ENCODE measurements around the gene SLC6A2. TPM values are rescaled to one million over a fixed set of nuclear protein-coding genes. Genes with fewer than 3 reads are reported as not detected.

SLC6A2 gene
- total RNA-seq, 1 donor from 2014 or later, result not detected

DNA sequence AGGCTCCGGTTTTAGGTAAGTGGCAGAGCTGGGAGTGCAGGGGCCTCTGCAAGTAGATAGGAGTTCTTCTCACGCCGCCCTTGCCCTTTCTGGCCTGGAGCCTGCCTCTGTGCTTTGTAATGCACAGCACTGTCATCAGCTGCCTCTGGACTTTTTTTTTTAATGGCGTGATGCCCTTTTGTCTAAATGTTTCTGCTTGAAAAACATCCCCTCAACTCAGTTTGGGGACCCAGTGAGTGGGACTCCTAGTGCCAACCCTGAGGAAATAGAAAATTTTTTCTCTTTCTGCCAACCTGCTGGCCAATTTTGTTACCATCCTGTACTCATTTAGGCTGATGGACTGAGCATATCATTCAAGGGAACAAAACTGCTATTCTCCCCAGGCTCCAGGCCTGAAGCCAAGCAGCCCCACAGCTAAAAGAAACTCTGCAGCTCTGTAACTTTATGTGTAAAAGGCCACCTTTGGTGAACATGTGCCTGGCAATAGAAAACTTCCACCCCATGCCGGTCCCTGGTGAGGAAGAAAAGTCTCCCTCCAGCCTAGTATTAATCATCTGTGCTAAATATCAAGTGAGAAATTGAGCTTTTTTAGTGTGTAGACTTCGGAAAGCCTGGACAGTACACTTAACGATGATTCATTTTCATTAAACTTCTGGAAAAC is 22.5 kb downstream of the SLC6A2 start:
- no peaks in the 10 kb centered on the region for H3K4me1 Mint-ChIP-seq (ENCODE audit: low read depth, unreplicated experiment)
- H3K27ac Mint-ChIP-seq (ENCODE audit: unreplicated experiment), result no peak overlapping the region
- H3K36me3 Mint-ChIP-seq (ENCODE audit: unreplicated experiment), result no peaks in the 10 kb centered on the region
- no peak for DNase-seq
- H3K27me3 Mint-ChIP-seq (ENCODE audit: unreplicated experiment), result no peaks in the 10 kb centered on the region
- TF ChIP-seq, protein P1, sequence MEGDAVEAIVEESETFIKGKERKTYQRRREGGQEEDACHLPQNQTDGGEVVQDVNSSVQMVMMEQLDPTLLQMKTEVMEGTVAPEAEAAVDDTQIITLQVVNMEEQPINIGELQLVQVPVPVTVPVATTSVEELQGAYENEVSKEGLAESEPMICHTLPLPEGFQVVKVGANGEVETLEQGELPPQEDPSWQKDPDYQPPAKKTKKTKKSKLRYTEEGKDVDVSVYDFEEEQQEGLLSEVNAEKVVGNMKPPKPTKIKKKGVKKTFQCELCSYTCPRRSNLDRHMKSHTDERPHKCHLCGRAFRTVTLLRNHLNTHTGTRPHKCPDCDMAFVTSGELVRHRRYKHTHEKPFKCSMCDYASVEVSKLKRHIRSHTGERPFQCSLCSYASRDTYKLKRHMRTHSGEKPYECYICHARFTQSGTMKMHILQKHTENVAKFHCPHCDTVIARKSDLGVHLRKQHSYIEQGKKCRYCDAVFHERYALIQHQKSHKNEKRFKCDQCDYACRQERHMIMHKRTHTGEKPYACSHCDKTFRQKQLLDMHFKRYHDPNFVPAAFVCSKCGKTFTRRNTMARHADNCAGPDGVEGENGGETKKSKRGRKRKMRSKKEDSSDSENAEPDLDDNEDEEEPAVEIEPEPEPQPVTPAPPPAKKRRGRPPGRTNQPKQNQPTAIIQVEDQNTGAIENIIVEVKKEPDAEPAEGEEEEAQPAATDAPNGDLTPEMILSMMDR (IDR thresholded peaks at IDR 0.05; ENCODE audit: partially characterized antibody, unreplicated experiment), result no peak
- no peak overlapping the region for H3K4me3 Mint-ChIP-seq (ENCODE audit: unreplicated experiment)
- H3K9me3 Mint-ChIP-seq (ENCODE audit: unreplicated experiment), result peaks cover 1% of the 10 kb centered on the region

DNA sequence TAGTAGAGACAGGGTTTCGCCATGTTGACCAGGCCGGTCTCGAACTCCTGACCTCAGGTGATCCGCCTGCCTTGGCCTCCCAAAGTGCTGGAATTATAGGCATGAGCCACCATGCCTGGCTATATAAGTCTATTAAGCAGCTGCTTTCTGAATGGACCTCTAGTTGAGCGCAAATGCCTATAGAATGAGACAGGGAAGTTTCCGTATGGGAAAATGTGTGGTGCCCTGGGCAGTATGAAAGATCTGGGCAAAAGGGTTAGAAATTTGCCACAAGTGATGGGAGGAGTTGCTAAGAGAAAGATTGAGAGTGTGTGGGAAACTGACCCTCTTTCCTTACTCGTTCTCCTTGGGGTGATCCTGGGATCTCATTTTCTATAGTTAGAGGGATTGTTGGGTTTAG is 26.3 kb downstream of the SLC6A2 start:
- Mint-ChIP-seq H3K27me3 (ENCODE audit: unreplicated experiment) (no peaks in the 10 kb centered on the region), H3K9me3 (ENCODE audit: unreplicated experiment) (peaks cover 1% of the 10 kb centered on the region), H3K36me3 (ENCODE audit: unreplicated experiment) (no peaks in the 10 kb centered on the region), H3K4me3 (ENCODE audit: unreplicated experiment) (no peak overlapping the region), H3K4me1 (ENCODE audit: low read depth, unreplicated experiment) (no peaks in the 10 kb centered on the region), H3K27ac (ENCODE audit: unreplicated experiment) (no peak overlapping the region)
- TF ChIP-seq, protein P1 (IDR thresholded peaks at IDR 0.05; ENCODE audit: partially characterized antibody, unreplicated experiment), result no peak
- no peak for DNase-seq

DNA sequence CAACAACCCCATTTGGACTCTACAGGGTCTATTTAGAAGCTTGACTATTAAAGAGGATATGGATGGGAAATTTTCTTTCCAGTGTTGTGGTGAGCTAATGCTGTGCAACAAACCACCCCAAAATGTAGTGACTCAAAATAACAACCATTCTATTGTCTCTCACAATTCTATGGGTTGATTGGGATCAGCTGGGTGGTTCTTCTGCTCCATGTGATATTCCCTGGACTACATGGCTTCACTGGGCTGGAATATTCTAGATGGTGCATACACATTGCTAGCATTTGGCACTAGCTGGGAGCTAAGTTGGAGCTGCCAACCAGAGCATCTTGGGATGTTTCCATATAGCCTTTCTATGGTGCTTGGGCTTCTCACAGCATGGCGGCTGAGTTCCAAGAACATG is 30.2 kb downstream of the SLC6A2 start:
- no peak overlapping the region for H3K27ac Mint-ChIP-seq (ENCODE audit: unreplicated experiment)
- H3K4me1 Mint-ChIP-seq (ENCODE audit: low read depth, unreplicated experiment), result no peaks in the 10 kb centered on the region
- H3K27me3 Mint-ChIP-seq (ENCODE audit: unreplicated experiment), result no peaks in the 10 kb centered on the region
- no peaks in the 10 kb centered on the region for H3K36me3 Mint-ChIP-seq (ENCODE audit: unreplicated experiment)
- no peak overlapping the region for H3K4me3 Mint-ChIP-seq (ENCODE audit: unreplicated experiment)
- no peak for DNase-seq
- TF ChIP-seq, protein P1 (IDR thresholded peaks at IDR 0.05; ENCODE audit: partially characterized antibody, unreplicated experiment), result no peak
- H3K9me3 Mint-ChIP-seq (ENCODE audit: unreplicated experiment), result peaks cover 1% of the 10 kb centered on the region

DNA sequence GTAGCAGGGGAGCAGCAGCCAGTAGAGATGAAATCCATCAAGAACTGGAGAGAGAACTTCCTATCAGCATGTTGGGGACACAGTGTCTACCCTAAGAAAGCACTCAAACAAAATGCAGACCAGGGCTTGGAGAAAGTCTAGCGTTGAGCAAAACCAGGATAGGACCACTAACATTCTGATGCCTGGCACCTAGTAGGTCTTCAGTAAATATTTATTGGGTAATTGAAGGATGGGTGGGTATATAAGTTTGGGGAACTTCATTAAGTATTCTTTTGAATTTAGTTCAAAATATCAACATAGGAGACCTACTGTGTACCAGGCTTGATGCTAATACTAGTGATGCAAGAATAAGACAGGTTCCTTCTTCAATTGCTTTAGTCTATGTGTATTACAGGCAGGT is 30.9 kb downstream of the SLC6A2 start:
- H3K4me3 Mint-ChIP-seq (ENCODE audit: unreplicated experiment), result no peak overlapping the region

DNA sequence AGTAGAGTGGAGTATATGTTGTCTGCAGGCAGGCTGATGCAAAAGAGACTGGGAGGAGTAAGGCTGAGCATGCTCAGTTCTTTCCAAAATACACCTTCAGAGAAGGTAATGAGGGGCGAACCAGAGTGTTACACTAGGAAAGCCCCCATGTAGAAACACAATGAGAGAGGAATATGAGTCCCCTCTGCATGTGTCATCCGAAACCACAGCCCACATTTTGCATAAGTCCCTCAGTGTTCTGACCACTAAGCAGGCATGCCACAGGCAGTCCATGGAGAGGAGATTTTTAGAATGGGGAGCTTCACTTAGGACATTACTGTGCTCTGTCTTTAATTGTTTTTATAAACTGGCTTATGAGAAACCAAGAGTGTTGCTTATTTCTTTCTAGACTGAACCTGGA is 32.0 kb downstream of the SLC6A2 start:
- H3K9me3 Mint-ChIP-seq (ENCODE audit: unreplicated experiment), result no peaks in the 10 kb centered on the region
- no peaks in the 10 kb centered on the region for H3K4me1 Mint-ChIP-seq (ENCODE audit: low read depth, unreplicated experiment)
- peaks cover 1% of the 10 kb centered on the region for H3K27me3 Mint-ChIP-seq (ENCODE audit: unreplicated experiment)
- TF ChIP-seq, protein P1 (IDR thresholded peaks at IDR 0.05; ENCODE audit: partially characterized antibody, unreplicated experiment), result no peak
- no peaks in the 10 kb centered on the region for H3K36me3 Mint-ChIP-seq (ENCODE audit: unreplicated experiment)
- H3K27ac Mint-ChIP-seq (ENCODE audit: unreplicated experiment), result no peak overlapping the region
- DNase-seq, result no peak
- H3K4me3 Mint-ChIP-seq (ENCODE audit: unreplicated experiment), result no peak overlapping the region

More for the DNA sequence above, 30.9 kb downstream of the SLC6A2 start:
- TF ChIP-seq, protein P1 (IDR thresholded peaks at IDR 0.05; ENCODE audit: partially characterized antibody, unreplicated experiment), result no peak
- Mint-ChIP-seq H3K27ac (ENCODE audit: unreplicated experiment) (no peak overlapping the region), H3K36me3 (ENCODE audit: unreplicated experiment) (no peaks in the 10 kb centered on the region), H3K27me3 (ENCODE audit: unreplicated experiment) (no peaks in the 10 kb centered on the region), H3K4me1 (ENCODE audit: low read depth, unreplicated experiment) (no peaks in the 10 kb centered on the region), H3K9me3 (ENCODE audit: unreplicated experiment) (no peaks in the 10 kb centered on the region)
- DNase-seq, result no peak
